IMR-90 (cell line): Measurements from ENCODE around the gene ARMS2. TPM values are rescaled to one million over a fixed set of nuclear protein-coding genes. Genes with fewer than 3 reads are reported as not detected.

ENCODE experiments used
- ATAC-seq: fragments of 200-7000 bp; cut with Tn5 transposase; 2 replicates; pipeline ENCODE4 v1.9.1; 2020; ENCODE audit warnings: low read depth, mild to moderate bottlenecking, moderate library complexity
- BruUV-seq: library from RNA; stranded (reverse); fragments of 400-500 nt; replicated peaks from 2 replicates; lab custom pipeline; 2021; lab: Mats Ljungman, UMichigan
- CTCF ChIA-PET: fragments of 300-600 bp; formaldehyde crosslinking; extraction: SDS; loops from one replicate; lab custom pipeline; 2021; ENCODE audit warnings: antibody characterized with exemption; lab: Yijun Ruan, JAX
- POLR2A ChIA-PET: fragments of 300-600 bp; sonication (Branson Sonifier 250); formaldehyde crosslinking; loops from one replicate; lab custom pipeline; 2022; ENCODE audit warnings: antibody characterized with exemption; ENCODE audit not compliant: unreplicated experiment; lab: Charles Lee
- DNase-seq: peaks from one replicate; pipeline ENCODE4 v3.0.0; 2013
- H2AFZ ChIP-seq: replicated peaks from 2 replicates; pipeline ENCODE3; 2013; ENCODE audit warnings: low read length, mild to moderate bottlenecking; ENCODE audit not compliant: poor library complexity
- H2AK5ac ChIP-seq: 2 replicates; pipeline ENCODE4 v1.6.1; 2013; ENCODE audit warnings: low read depth, low read length, inconsistent platforms
- H2AK9ac ChIP-seq: replicated peaks from 2 replicates; pipeline ENCODE3; 2013; ENCODE audit warnings: mild to moderate bottlenecking, low read depth, low read length, moderate library complexity; ENCODE audit not compliant: poor library complexity
- H2BK120ac ChIP-seq: 2 replicates; pipeline ENCODE4 v1.6.1; 2013; ENCODE audit warnings: low read depth, low read length, inconsistent platforms
- H2BK15ac ChIP-seq: 3 replicates; pipeline ENCODE4 v1.6.1; 2013; ENCODE audit warnings: low read depth, low read length, inconsistent platforms
- H2BK20ac ChIP-seq: 2 replicates; pipeline ENCODE4 v1.6.1; 2013; ENCODE audit warnings: low read depth, mild to moderate bottlenecking, inconsistent platforms, low read length, moderate library complexity
- H2BK5ac ChIP-seq: 2 replicates; pipeline ENCODE4 v1.6.1; 2013; ENCODE audit warnings: mild to moderate bottlenecking, low read depth, low read length, inconsistent platforms; ENCODE audit not compliant: poor library complexity, severe bottlenecking
- H3K14ac ChIP-seq: replicated peaks from 2 replicates; pipeline ENCODE4 v1.6.1; 2013; ENCODE audit warnings: low read depth, low read length, inconsistent platforms
- H3K18ac ChIP-seq: 2 replicates; pipeline ENCODE4 v1.6.1; 2013; ENCODE audit warnings: low read depth, low read length, control low read depth
- H3K23ac ChIP-seq: 2 replicates; pipeline ENCODE4 v1.6.1; 2013; ENCODE audit warnings: low read depth, low read length, inconsistent platforms
- H3K27ac ChIP-seq: 2 replicates; pipeline ENCODE4 v1.5.1; 2013; ENCODE audit warnings: mild to moderate bottlenecking, control low read depth, low read length; ENCODE audit not compliant: insufficient read depth
- H3K27me3 ChIP-seq: 2 replicates; pipeline ENCODE4 v1.6.1; 2013; ENCODE audit warnings: low read length; ENCODE audit not compliant: control insufficient read depth, insufficient read depth
- H3K36me3 ChIP-seq: 2 replicates; pipeline ENCODE4 v1.6.1; 2013; ENCODE audit warnings: low read length, mixed read lengths; ENCODE audit not compliant: control insufficient read depth, insufficient read depth
- H3K4ac ChIP-seq: 2 replicates; pipeline ENCODE4 v1.6.1; 2013; ENCODE audit warnings: low read depth, low read length, inconsistent platforms
- H3K4me1 ChIP-seq: 2 replicates; pipeline ENCODE4 v1.6.1; 2013; ENCODE audit warnings: low read length, mixed read lengths; ENCODE audit not compliant: control insufficient read depth, insufficient read depth
- H3K4me2 ChIP-seq: 2 replicates; pipeline ENCODE4 v1.6.1; 2013; ENCODE audit warnings: low read depth, mild to moderate bottlenecking, control low read depth, low read length, moderate library complexity
- H3K4me3 ChIP-seq: 2 replicates; pipeline ENCODE4 v1.5.1; 2013; ENCODE audit warnings: low read depth, mild to moderate bottlenecking, control low read depth, low read length, moderate library complexity; ENCODE audit not compliant: insufficient read depth
- H3K56ac ChIP-seq: 2 replicates; pipeline ENCODE4 v1.6.1; 2013; ENCODE audit warnings: low read length, inconsistent platforms; ENCODE audit not compliant: insufficient read depth; ENCODE audit errors: extremely low read depth
- H3K79me1 ChIP-seq, 2 experiments: 2 replicates each; pipeline ENCODE4 v1.6.1; 2013; ENCODE audit warnings: low read length in 2 of 2, inconsistent platforms in 1 of 2, low read depth in 1 of 2
- H3K9ac ChIP-seq: 2 replicates; pipeline ENCODE4 v1.6.1; 2013; ENCODE audit warnings: low read depth, low read length, control low read depth
- H3K9me1 ChIP-seq: 2 replicates; pipeline ENCODE4 v1.6.1; 2013; ENCODE audit warnings: low read length, inconsistent platforms; ENCODE audit not compliant: insufficient read depth
- H3K9me3 ChIP-seq: 2 replicates; pipeline ENCODE4 v1.6.1; 2013; ENCODE audit warnings: low read length; ENCODE audit not compliant: control insufficient read depth, insufficient read depth
- H4K20me1 ChIP-seq: 2 replicates; pipeline ENCODE4 v1.6.1; 2013; ENCODE audit warnings: low read length, inconsistent platforms; ENCODE audit not compliant: insufficient read depth
- H4K5ac ChIP-seq: 2 replicates; pipeline ENCODE4 v1.6.1; 2013; ENCODE audit warnings: mild to moderate bottlenecking, low read depth, low read length, control low read depth
- H4K8ac ChIP-seq, 2 experiments: 2 replicates each; pipeline ENCODE4 v1.6.1; 2013; ENCODE audit warnings: low read depth in 2 of 2, low read length in 2 of 2, control low read depth in 1 of 2, inconsistent platforms in 1 of 2
- H4K91ac ChIP-seq: 2 replicates; pipeline ENCODE4 v1.6.1; 2013; ENCODE audit warnings: low read depth, low read length, inconsistent platforms; ENCODE audit not compliant: insufficient read depth
- BHLHE40 ChIP-seq: fragments of 150-350 bp; IDR thresholded peaks from 2 replicates; pipeline ENCODE4 v1.6.1; 2016; ENCODE audit warnings: mild to moderate bottlenecking, low read depth, low read length
- CEBPB ChIP-seq: IDR thresholded peaks from 2 replicates; pipeline ENCODE4 v1.6.1; 2012; ENCODE audit warnings: low read depth, low read length, improper control_type of control experiment
- CHD1 ChIP-seq: IDR thresholded peaks from 2 replicates; pipeline ENCODE4 v1.6.1; 2012; ENCODE audit warnings: low read depth, low read length, improper control_type of control experiment
- FOS ChIP-seq: fragments of 150-350 bp; IDR thresholded peaks from 2 replicates; pipeline ENCODE4 v1.6.1; 2016; ENCODE audit warnings: low read depth, low read length
- MAFK ChIP-seq: IDR thresholded peaks from 2 replicates; pipeline ENCODE4 v1.6.1; 2012; ENCODE audit warnings: low read depth, low read length, improper control_type of control experiment
- MAZ ChIP-seq: IDR thresholded peaks from 2 replicates; pipeline ENCODE4 v1.6.1; 2012; ENCODE audit warnings: low read depth, mild to moderate bottlenecking, low read length, improper control_type of control experiment, moderate library complexity, borderline replicate concordance
- MXI1 ChIP-seq: IDR thresholded peaks from 2 replicates; pipeline ENCODE4 v1.6.1; 2012; ENCODE audit warnings: low read depth, mild to moderate bottlenecking, low read length, moderate library complexity, borderline replicate concordance
- NFE2L2 ChIP-seq: fragments of 150-350 bp; IDR thresholded peaks from 2 replicates; pipeline ENCODE4 v1.6.1; 2016; ENCODE audit warnings: low read depth, mild to moderate bottlenecking, low read length
- POLR2A ChIP-seq: IDR thresholded peaks from 2 replicates; pipeline ENCODE4 v1.6.1; 2012; ENCODE audit warnings: mild to moderate bottlenecking, low read depth, low read length
- RAD21 ChIP-seq: IDR thresholded peaks from 2 replicates; pipeline ENCODE4 v1.6.1; 2012; ENCODE audit warnings: low read length, improper control_type of control experiment
- RCOR1 ChIP-seq: IDR thresholded peaks from 2 replicates; pipeline ENCODE4 v1.6.1; 2012; ENCODE audit warnings: mild to moderate bottlenecking, low read length, improper control_type of control experiment; ENCODE audit not compliant: insufficient replicate concordance
- RFX5 ChIP-seq: IDR thresholded peaks from 2 replicates; pipeline ENCODE4 v1.8.0; 2012; ENCODE audit warnings: low read depth, mild to moderate bottlenecking, low read length, moderate library complexity
- SMC3 ChIP-seq: fragments of 150-350 bp; IDR thresholded peaks from 2 replicates; pipeline ENCODE4 v1.6.1; 2016; ENCODE audit warnings: low read depth, mild to moderate bottlenecking, antibody characterized with exemption, low read length, moderate library complexity
- WGBS, 2 experiments: methylation state at CpG; one replicate each; pipeline versions ENCODE4 v1.1.5 to v1.1.7; 2013; ENCODE audit warnings: missing lambda C conversion rate in 2 of 2; ENCODE audit not compliant: insufficient read length in 1 of 2; ENCODE audit errors: extremely low coverage in 2 of 2; 5-methylcytosine and 5-hydroxymethylcytosine counted together
- dilution Hi-C: fragments of 300-500 bp; cut with HindIII; formaldehyde crosslinking; loops from one replicate; pipeline ENCODE4 v1.14.3; 2018; ENCODE audit warnings: low sequenced_read_pairs; ENCODE audit not compliant: unreplicated experiment
- in situ Hi-C: fragments of 300-500 bp; cut with MboI; formaldehyde crosslinking; loops from 3 replicates; pipeline ENCODE4 v1.14.3; 2019; ENCODE audit warnings: low sequenced_read_pairs, inconsistent platforms, mixed read lengths
- intact Hi-C: fragments of 100-400 bp; cut with micrococcal nuclease; formaldehyde crosslinking; loops from 2 replicates; pipeline ENCODE4 v1.10.0; 2022
- polyA plus RNA-seq, 3 experiments: library from polyadenylated mRNA; depleted of rRNA; stranded (reverse); fragments of >200 nt; gene quantifications; 2 replicates each; pipeline ENCODE4 v1.2.3, GENCODE V29; 2012; ENCODE audit warnings: low replicate concordance in 1 of 3
- total RNA-seq: library from RNA; depleted of rRNA; stranded (reverse); fragments of >200 nt; gene quantifications from 2 replicates; pipeline ENCODE4 v1.2.3, GENCODE V29; 2012
- TF ChIP-seq, protein P1 (sequence below): fragments of 150-350 bp; IDR thresholded peaks from 2 replicates; pipeline ENCODE4 v1.6.1; 2017; ENCODE audit warnings: mild to moderate bottlenecking, antibody characterized with exemption, low read length, low read depth

ARMS2 gene
- total and polyA plus RNA-seq, 2 of the 4 experiments (the other 2 are of a cell fraction): not detected

DNA sequence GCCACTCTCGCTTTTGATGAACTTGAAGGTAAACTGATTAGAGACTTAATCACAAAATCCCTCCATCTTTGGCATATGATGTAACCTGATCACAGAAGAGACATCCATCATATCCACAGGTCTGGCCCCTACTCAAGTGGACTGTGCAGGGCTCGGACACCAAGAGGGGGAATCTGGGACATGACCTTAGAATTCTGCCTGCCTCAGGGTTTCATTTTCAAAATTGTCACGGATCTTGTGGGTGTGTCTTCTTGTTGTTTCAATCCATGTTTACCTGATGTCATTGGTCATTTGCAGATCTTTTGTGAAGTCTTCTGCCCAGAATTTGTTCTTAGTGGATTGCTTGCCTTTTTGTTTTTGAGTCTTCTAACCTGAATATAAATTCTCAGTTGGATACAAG lies 5.9 kb upstream of the ARMS2 start:
- dilution Hi-C loops (no loop called here), intact Hi-C loops (no loop called here), in situ Hi-C loops (no loop called here)
- H3K79me1 ChIP-seq: no peaks in the 10 kb centered on the region
- peaks cover 3% of the 10 kb centered on the region for H3K9me3 ChIP-seq
- DNase-seq: no peak
- H3K23ac ChIP-seq: no peak overlapping the region
- H3K36me3 ChIP-seq: no peaks in the 10 kb centered on the region
- H4K8ac ChIP-seq: no peak overlapping the region
- no peak overlapping the region for H3K56ac ChIP-seq
- no peak overlapping the region for H2BK5ac ChIP-seq
- H2AFZ ChIP-seq: no peak overlapping the region
- H3K4ac ChIP-seq: no peak overlapping the region
- WGBS, 2 experiments: 60% methylated on average over 1 of the region's 3 CpGs; no CpG with 5 or more reads in 1 of the 2 experiments
- H4K5ac ChIP-seq: no peak overlapping the region
- H2BK120ac ChIP-seq: no peak overlapping the region
- no peaks in the 10 kb centered on the region for H4K20me1 ChIP-seq
- H3K18ac ChIP-seq: no peak overlapping the region
- no peaks in the 10 kb centered on the region; the same call in none of the 2 replicates for H3K27me3 ChIP-seq
- no peak overlapping the region for H3K4me3 ChIP-seq
- no peaks in the 10 kb centered on the region for H3K9me1 ChIP-seq
- no peak overlapping the region for H2AK5ac ChIP-seq
- peaks cover 2% of the 10 kb centered on the region for H3K4me1 ChIP-seq
- no peak overlapping the region for H3K14ac ChIP-seq
- TF ChIP-seq MAFK (no peak), FOS (no peak), CEBPB (no peak), RAD21 (no peak), NFE2L2 (no peak), BHLHE40 (no peak), RFX5 (no peak), RCOR1 (no peak), MAZ (no peak), POLR2A (no peak), SMC3 (no peak), MXI1 (no peak), CHD1 (no peak)
- TF ChIP-seq, protein P1, sequence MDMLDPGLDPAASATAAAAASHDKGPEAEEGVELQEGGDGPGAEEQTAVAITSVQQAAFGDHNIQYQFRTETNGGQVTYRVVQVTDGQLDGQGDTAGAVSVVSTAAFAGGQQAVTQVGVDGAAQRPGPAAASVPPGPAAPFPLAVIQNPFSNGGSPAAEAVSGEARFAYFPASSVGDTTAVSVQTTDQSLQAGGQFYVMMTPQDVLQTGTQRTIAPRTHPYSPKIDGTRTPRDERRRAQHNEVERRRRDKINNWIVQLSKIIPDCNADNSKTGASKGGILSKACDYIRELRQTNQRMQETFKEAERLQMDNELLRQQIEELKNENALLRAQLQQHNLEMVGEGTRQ: no peak
- H2BK20ac ChIP-seq: no peak overlapping the region
- no peak overlapping the region for H2BK15ac ChIP-seq
- POLR2A ChIA-PET: no interaction called here
- CTCF ChIA-PET: interaction anchor here (0.8 kb wide), 1 partner anchor 13 kb away, joined by 3 read pairs; no protein-coding TSS in a partner anchor
- no peak overlapping the region for H4K91ac ChIP-seq
- H3K27ac ChIP-seq: no peak overlapping the region
- H3K4me2 ChIP-seq: no peak overlapping the region
- H2AK9ac ChIP-seq: no peak overlapping the region
- ATAC-seq: no peak
- H3K9ac ChIP-seq: no peak overlapping the region
- BruUV-seq: no TSS peak
